Choroid plexus epithelial cell (primary cell): ENCODE measurements around the gene DNAH8.

Experiments
- DNase-seq: peaks from one replicate; pipeline ENCODE4 v3.0.0-alpha.2; 2010; ENCODE audit warnings: low read depth
- H3K4me3 ChIP-seq: 2 replicates; pipeline ENCODE4 v1.5.1; 2011; ENCODE audit warnings: low read depth, mild to moderate bottlenecking, control low read depth, low read length, moderate library complexity
- CTCF ChIP-seq: conservative IDR thresholded peaks from 2 replicates; pipeline ENCODE4 v1.5.1; 2011; ENCODE audit warnings: low read depth, mild to moderate bottlenecking, control low read depth, inconsistent platforms, low read length, moderate library complexity

The DNAH8 gene

GRCh38 chr6:38739532-38739931 lies 24.4 kb downstream of the DNAH8 start:
- no peak overlapping the region for H3K4me3 ChIP-seq
- peak; percentile 31 for DNase-seq
- TF ChIP-seq CTCF: peak; percentile 55

DNA sequence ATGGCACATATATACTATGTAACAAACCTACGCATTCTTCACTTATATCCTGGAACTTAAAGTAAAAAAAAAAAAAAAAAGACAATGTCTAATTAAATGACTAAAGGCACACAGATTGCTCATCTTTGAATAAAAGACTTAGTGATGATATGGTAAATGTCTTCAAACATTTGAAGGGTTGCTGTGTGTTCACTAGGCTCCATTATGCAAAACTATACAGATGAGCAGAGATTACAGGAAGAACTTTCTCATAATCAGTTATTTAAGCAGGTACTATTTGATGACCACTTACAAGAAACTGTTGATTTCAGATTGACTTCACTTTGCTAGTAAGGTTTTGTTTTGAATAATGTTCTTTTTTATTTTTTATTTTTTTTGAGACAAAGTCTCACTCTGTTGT lies 34.4 kb downstream of the DNAH8 start:
- TF ChIP-seq CTCF: no peak
- no peak for DNase-seq

GRCh38 chr6:38750968-38751615 lies 36.0 kb downstream of the DNAH8 start:
- no peak for TF ChIP-seq CTCF
- no peak for DNase-seq
- H3K4me3 ChIP-seq: no peak overlapping the region

More for the DNA sequence above, 34.4 kb downstream of the DNAH8 start:
- H3K4me3 ChIP-seq: no peak overlapping the region

DNA sequence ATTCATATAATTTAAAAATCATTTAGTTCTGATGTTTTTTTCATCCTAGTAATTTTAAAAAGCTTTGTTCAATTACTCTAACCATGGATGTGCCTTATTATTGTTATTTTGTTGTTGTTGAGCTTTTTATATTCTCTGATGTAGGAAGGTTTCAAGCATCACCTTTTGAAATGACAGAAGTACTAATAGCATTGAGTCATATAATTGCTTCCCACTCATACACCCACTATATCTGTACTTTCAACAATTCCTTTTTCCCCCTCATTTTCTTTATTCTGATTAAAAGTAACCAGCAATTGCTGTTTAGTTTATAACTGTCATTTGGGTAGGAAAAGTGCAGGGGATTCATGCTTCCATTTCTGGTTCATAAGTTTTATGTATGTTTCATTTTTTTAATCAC lies 38.6 kb downstream of the DNAH8 start:
- TF ChIP-seq CTCF: no peak
- no peak overlapping the region for H3K4me3 ChIP-seq
- DNase-seq: no peak

DNA sequence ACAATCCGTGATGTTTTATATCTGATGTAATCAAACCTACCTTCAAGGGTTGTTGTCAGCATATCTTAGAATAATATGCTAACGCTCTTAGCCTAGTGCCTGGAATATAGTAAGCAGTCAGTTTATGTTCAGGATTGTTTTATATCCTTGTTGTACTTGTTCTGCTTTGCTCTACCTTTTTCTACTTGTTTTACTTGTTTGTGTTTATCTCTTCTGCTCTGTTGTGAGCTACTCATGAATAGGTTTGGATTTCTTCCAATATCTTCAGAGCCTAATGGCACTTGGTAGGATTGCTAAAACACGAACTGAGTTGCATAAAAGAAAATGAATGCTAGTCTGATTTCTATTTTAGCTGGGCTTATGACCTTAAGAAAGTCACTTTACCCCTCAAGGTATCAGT lies 40.1 kb downstream of the DNAH8 start:
- TF ChIP-seq CTCF: no peak
- no peak overlapping the region for H3K4me3 ChIP-seq
- no peak for DNase-seq

- H3K4me3 ChIP-seq: no peak overlapping the region
- DNase-seq: no peak
- no peak for TF ChIP-seq CTCF
These were observed 40.8 kb downstream of the DNAH8 start for GRCh38 chr6:38755874-38756273.

DNA sequence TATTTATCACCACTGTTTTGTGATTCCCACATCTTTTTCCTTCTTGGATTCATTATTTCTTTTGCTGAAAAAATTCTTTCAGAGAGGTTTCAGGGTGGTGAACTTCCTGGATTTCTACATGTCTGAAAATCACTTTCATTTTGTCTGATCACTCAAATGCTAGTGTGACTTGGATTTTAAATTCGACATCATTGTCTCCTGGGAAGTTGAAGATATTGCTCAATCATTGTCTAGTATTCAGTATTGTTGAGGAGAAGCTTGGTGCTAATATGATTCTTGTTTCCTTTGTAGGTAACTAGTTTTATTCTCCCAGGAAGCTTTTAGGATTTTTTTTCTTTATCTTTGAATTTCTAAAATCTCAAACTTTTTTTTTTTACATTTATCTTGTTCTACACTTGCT lies 45.0 kb downstream of the DNAH8 start:
- TF ChIP-seq CTCF: no peak
- no peak for DNase-seq
- no peak overlapping the region for H3K4me3 ChIP-seq
